RCC 7860 (cell line): Measurements from ENCODE around the gene AXIN1.
"Not testable (repeated sequence)": the region's sequence is repeated elsewhere in the genome, so short reads cannot be mapped to it uniquely, and the experiment has no call there.

Experiments used
- DNase-seq: peaks from one replicate; pipeline ENCODE4 v3.0.0-alpha.2; 2015; ENCODE audit warnings: low spot score
- FAIRE-seq: peaks from 2 replicates; lab custom pipeline; 2012; peaks lifted over from hg19 to GRCh38; lab: Jason Lieb, UNC

The AXIN1 gene

DNA sequence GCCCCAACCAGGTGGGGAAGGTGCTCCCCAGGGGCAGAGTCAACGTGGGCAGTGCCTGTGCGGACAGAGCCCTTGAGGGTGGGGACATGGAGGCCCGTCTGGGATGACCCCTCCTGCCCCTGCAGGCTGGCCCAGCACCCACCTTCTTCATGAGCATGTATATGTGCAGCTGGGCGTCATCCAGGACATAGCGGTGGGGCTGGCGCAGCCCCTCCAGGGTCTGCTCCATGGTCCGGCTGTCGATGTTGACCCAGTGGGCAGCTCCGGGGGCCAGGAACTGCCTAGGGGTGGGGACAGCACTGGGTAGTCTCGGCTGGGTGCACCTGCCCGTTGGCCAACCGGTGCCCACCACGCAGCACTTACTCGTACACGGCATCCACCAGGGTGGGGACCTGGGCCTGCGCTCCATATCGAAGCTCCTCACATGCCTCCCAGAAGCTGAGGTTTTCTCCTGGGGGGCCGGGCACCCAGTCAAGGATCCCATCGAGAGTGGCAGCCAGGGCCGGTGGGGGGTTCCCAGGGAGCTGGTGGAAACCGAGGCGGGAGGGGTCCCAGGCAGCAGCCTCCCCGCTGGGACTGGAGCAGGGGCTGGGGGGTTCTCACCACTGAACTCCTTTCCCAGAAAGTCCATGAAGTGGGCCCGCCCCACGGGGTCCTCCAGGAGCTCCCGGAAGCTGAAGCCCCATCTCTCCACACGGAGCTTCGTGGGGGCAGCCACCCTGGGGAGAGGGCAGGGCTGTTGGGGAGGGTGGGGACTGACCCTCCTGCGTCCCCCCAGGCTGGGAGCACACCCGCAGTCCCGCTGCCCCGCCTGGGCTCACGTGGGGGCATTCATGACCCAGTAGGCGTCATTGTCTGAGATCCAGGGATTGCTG is 81.9 kb downstream of the AXIN1 start:
- no peak for FAIRE-seq
- no peak for DNase-seq

GRCh38 chr16:269061-269796 is 83.3 kb downstream of the AXIN1 start:
- DNase-seq, result no peak
- no peak for FAIRE-seq

DNA sequence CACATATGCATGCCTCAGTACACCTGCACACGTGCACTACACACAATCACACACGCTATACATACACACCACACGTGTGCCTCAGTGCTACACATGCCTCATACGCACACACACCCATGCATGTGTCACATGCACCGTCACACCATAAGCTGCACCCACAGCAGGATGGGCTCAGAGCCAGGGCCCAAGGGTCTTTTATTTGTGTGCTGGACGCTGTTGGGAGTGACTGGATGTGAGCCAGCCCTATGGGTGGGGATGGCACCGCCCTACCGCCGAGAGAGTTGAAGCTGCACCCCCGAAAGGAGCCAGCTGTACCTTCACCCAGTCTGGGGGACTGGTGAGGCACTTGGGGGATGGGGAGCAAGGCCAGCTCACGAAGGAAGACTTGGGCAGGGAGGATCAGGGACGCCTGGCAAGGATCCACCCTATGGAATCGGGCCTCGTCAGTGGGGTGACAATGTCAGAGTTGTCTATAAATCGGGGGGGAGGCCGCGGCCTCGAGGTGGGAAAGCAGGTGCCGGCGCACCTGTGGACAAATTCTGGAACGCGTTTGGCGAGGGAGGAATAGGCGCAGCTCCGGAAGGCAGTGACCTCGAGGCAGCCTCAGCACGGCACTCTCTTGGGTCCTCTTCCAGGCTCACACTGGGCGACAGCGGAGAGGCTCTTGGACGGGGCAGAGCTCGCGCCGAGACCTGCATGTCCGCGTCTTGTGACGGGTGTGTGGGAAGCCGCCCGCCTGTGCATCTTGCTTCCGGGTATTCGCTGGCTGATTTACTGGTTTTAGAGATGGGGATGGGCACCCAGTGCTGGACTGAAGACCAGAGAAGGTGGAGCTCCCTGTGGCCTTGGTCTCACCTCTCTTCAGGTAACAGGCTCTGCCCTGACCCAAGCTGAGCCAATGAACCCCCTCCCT is 84.1 kb downstream of the AXIN1 start:
- DNase-seq (no peak), FAIRE-seq (no peak)

DNA sequence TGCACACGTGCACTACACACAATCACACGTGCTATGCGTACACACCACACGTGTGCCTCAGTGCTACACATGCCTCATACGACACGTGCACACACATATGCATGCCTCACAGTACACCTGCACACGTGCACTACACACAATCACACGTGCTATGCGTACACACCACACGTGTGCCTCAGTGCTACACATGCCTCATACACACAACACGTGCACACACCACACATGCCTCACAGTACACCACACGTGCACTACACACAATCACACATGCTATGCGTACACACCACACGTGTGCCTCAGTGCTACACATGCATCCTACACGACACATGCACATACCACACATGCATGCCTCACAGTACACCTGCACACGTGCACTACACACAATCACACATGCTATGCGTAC is 85.0 kb downstream of the AXIN1 start:
- not testable (repeated sequence) for FAIRE-seq, DNase-seq

GRCh38 chr16:266258-267164 is 86.0 kb downstream of the AXIN1 start:
- DNase-seq, result no peak
- FAIRE-seq, result no peak

GRCh38 chr16:265711-266110 is 86.8 kb downstream of the AXIN1 start:
- FAIRE-seq (no peak), DNase-seq (no peak)

- DNase-seq (no peak), FAIRE-seq (no peak)
These were observed 87.5 kb downstream of the AXIN1 start for GRCh38 chr16:265002-265529.

DNA sequence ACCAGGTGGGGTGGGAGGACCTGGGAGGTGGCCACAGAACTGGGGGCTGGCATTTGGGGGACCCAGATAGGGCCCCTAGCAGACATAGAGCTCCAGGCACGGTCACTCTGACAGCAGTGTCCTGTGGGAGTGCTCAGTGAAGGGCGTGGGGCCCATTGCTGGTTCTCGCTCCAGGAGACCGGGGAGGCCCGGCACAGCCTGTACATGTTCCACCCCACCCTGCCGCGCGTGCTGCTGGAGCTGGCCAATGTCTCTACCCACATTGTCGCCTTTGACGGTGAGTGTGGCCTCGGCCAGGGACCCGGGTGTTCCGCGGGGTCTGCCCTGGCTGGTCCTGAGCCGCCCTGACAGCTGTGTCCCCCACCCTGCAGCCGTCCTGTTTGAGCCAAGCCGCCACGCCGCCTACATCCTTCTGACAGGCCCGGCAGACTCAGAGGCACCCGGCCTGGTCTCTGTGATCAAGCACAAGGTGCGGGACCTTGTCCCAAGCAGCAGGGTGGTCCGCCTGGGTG is 88.0 kb downstream of the AXIN1 start:
- no peak for DNase-seq
- no peak for FAIRE-seq

DNA sequence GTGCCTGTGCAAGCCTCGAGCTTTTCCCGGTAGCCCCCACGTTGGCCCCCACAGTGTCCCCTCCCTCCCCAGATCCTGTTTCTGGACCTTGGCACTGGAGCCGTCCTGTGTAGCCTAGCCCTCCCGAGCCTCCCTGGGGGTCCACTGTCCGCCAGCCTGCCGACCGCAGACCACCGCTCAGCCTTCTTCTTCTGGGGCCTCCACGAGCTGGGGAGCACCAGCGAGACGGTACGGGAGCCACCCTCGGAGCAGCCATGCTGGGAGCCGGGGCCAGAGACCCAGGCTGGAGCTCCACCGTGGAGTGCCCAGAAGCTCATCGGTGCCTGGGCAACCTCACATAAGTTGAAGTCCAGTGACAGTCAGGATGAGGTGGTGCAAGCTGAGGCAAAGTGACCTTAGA is 88.6 kb downstream of the AXIN1 start:
- FAIRE-seq, result no peak

GRCh38 chr16:263182-263774 is 89.2 kb downstream of the AXIN1 start:
- no peak for FAIRE-seq
- no peak for DNase-seq

More for the DNA sequence above, 88.6 kb downstream of the AXIN1 start:
- no peak for DNase-seq

GRCh38 chr16:262121-262745 is 90.3 kb downstream of the AXIN1 start:
- no peak for FAIRE-seq
- no peak for DNase-seq

GRCh38 chr16:261031-261691 is 91.4 kb downstream of the AXIN1 start:
- DNase-seq (no peak), FAIRE-seq (no peak)

DNA sequence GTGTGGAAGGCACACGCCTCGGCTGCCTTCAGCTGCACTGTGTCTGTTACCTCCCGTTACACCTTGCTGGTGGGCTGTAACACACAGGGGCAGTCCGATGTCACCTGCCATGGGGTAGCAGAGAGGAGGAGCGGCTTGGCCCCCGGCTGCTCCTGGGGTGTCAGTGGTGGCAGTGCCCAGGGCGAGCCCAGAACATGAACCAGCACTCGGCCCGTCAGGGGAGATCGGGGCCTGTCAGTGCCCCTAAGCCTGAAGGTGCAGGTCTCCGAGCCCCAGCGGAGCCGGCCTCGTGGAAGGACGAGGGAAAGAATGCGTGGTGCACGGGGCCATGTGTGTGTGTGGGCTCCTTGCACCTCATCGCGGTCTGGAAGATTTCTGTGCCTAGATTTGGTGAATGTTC is 92.2 kb downstream of the AXIN1 start:
- DNase-seq (no peak), FAIRE-seq (no peak)

DNA sequence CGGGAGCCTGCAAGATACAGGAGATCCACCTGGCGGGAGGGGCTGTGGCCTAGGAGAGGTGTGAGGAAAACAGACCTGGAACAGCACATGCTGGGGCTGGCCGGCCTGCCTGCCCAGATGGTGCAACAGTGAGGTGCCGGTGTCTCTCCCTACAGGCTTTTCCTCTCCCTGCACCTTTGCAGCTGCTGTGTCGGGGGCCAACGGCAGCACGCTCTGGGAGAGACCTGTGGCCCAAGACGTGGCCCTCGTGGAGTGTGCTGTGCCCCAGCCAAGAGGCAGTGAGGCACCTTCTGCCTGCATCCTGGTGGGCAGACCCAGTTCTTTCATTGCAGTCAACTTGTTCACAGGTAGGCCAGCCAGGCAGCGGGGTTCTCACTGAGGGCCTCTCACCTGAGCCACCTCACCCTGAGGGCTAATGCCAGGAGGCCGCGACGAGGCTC is 92.7 kb downstream of the AXIN1 start:
- no peak for DNase-seq
- no peak for FAIRE-seq

- FAIRE-seq (no peak), DNase-seq (no peak)
These were observed 93.3 kb downstream of the AXIN1 start for GRCh38 chr16:259226-259625.

DNA sequence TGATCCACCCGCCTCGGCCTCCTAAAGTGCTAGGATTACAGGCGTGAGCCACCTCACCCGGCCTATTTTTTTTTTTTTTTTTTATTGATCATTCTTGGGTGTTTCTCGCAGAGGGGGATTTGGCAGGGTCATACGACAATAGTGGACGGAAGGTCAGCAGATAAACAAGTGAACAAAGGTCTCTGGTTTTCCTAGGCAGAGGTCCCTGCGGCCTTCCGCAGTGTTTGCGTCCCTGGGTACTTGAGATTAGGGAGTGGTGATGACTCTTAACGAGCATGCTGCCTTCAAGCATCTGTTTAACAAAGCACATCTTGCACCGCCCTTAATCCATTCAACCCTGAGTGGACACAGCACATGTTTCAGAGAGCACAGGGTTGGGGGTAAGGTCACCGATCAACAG is 94.4 kb downstream of the AXIN1 start:
- FAIRE-seq, DNase-seq: not testable (repeated sequence)

GRCh38 chr16:255183-255582 is 97.3 kb downstream of the AXIN1 start:
- DNase-seq, result no peak
- FAIRE-seq, result no peak

DNA sequence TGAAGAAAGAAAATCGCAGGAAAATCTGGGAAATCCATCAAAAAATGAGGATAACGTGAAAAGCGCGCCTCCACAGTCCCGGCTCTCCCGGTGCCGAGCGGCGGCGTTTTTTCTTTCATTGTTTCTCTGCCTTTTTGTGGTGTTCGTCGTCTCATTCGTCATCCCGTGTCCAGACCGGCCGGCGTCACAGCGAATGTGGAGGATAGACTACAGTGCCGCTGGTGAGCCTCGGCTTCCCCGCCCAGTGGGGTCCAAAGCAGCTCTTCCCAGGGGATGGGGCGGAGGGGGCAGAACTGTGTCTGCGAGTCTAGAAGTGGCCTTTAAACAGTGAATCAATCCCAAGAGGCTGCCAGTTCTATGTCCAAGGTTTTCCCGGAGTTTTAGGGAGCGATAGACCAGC is 98.1 kb downstream of the AXIN1 start:
- FAIRE-seq, result no peak

More for the DNA sequence above, 98.1 kb downstream of the AXIN1 start:
- no peak for DNase-seq
